ENCODE results near the gene TCF7L1. TPM values are rescaled to one million over a fixed set of nuclear protein-coding genes. Genes with fewer than 3 reads are reported as not detected.

The TCF7L1 gene
- total and polyA plus RNA-seq, 9 of the 15 experiments (the other 6 are each of a cell fraction or from before 2014, with no cell fraction given) = 0.03 to 0.11 (median 0.07) TPM; not detected in 5

DNA sequence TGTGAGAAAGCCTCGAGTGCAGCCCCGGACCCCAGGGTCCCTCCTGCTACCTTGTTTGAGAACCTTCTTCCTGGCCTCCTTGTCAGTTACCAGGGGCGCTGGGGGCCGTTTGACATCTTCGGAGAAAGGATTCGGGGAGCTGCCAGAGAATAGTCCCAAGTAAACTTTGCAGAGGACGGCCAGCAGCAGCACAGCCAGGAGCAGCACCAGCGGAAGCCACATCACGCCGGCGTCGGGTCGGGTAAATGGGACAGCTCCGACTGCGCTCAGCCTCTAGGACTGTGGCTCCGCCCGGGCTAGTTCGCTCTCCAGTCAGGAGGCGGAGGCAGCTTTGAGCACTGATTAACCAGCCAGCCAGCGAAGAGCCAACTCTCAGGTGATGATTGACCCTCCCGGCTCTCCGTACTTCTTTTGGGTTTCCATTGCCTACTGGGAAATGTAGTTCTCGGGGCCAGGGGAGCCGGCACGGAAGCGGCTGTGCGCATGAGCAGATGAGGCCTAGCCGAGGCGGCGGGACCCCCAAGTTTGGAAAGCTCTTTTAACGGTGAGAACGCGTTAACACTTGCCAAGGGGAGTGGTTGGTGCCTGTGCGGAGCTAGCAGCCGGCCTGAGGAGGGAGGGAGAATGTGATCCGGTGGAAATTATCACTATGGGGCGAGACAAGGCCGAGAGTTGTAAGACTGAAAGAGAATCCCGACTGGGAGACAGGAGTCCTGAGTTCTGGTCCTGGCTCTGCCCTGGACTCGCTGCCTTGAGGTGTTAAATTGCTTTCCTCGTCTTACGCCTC is 221.3 kb downstream of the TCF7L1 start, which contains the start of the genes ELMOD3 and RETSAT (continued):
- TF ChIP-seq, protein P1, sequence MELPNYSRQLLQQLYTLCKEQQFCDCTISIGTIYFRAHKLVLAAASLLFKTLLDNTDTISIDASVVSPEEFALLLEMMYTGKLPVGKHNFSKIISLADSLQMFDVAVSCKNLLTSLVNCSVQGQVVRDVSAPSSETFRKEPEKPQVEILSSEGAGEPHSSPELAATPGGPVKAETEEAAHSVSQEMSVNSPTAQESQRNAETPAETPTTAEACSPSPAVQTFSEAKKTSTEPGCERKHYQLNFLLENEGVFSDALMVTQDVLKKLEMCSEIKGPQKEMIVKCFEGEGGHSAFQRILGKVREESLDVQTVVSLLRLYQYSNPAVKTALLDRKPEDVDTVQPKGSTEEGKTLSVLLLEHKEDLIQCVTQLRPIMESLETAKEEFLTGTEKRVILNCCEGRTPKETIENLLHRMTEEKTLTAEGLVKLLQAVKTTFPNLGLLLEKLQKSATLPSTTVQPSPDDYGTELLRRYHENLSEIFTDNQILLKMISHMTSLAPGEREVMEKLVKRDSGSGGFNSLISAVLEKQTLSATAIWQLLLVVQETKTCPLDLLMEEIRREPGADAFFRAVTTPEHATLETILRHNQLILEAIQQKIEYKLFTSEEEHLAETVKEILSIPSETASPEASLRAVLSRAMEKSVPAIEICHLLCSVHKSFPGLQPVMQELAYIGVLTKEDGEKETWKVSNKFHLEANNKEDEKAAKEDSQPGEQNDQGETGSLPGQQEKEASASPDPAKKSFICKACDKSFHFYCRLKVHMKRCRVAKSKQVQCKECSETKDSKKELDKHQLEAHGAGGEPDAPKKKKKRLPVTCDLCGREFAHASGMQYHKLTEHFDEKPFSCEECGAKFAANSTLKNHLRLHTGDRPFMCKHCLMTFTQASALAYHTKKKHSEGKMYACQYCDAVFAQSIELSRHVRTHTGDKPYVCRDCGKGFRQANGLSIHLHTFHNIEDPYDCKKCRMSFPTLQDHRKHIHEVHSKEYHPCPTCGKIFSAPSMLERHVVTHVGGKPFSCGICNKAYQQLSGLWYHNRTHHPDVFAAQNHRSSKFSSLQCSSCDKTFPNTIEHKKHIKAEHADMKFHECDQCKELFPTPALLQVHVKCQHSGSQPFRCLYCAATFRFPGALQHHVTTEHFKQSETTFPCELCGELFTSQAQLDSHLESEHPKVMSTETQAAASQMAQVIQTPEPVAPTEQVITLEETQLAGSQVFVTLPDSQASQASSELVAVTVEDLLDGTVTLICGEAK (IDR thresholded peaks at IDR 0.05) = no peak; the same call in 1 of the 2 replicates
- TF ChIP-seq, protein P1 (CRISPR knock-in tag; IDR thresholded peaks at IDR 0.05) = no peak
- TF ChIP-seq ELK3 (CRISPR knock-in tag; IDR thresholded peaks at IDR 0.05) (no peak), MYC (IDR thresholded peaks at IDR 0.05; ENCODE audit: low read depth, low read length) (peak; percentile 54; the same call in 1 of the 2 replicates), MYC (CRISPR knock-in tag; IDR thresholded peaks at IDR 0.05; ENCODE audit: borderline replicate concordance, low read depth) (no peak), HDAC2 (IDR thresholded peaks at IDR 0.05) (0 out of 2 replicates have a peak, but pooled peaks have one; percentile 21), NCOA4 (IDR thresholded peaks at IDR 0.05; ENCODE audit: partially characterized antibody) (no peak), ZZZ3 (IDR thresholded peaks at IDR 0.05) (no peak), ZNF197 (CRISPR knock-in tag; IDR thresholded peaks at IDR 0.05; ENCODE audit: low read depth) (no peak; the same call in 1 of the 2 replicates), SMC3 (conservative IDR thresholded peaks at IDR 0.05; ENCODE audit: insufficient read depth, low read depth, low read length) (no peak), NFATC3 (IDR thresholded peaks at IDR 0.05) (no peak)
- TF ChIP-seq, protein P2, sequence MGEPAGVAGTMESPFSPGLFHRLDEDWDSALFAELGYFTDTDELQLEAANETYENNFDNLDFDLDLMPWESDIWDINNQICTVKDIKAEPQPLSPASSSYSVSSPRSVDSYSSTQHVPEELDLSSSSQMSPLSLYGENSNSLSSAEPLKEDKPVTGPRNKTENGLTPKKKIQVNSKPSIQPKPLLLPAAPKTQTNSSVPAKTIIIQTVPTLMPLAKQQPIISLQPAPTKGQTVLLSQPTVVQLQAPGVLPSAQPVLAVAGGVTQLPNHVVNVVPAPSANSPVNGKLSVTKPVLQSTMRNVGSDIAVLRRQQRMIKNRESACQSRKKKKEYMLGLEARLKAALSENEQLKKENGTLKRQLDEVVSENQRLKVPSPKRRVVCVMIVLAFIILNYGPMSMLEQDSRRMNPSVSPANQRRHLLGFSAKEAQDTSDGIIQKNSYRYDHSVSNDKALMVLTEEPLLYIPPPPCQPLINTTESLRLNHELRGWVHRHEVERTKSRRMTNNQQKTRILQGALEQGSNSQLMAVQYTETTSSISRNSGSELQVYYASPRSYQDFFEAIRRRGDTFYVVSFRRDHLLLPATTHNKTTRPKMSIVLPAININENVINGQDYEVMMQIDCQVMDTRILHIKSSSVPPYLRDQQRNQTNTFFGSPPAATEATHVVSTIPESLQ (CRISPR knock-in tag; IDR thresholded peaks at IDR 0.05) = no peak
- TF ChIP-seq, protein P3, sequence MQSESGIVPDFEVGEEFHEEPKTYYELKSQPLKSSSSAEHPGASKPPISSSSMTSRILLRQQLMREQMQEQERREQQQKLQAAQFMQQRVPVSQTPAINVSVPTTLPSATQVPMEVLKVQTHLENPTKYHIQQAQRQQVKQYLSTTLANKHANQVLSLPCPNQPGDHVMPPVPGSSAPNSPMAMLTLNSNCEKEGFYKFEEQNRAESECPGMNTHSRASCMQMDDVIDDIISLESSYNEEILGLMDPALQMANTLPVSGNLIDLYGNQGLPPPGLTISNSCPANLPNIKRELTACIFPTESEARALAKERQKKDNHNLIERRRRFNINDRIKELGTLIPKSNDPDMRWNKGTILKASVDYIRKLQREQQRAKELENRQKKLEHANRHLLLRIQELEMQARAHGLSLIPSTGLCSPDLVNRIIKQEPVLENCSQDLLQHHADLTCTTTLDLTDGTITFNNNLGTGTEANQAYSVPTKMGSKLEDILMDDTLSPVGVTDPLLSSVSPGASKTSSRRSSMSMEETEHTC (IDR thresholded peaks at IDR 0.05) = no peak

Measured in K562 (cell line).